Upper lobe of left lung (tissue), 6 donors: Measurements from ENCODE around the gene RBM19. TPM values are rescaled to one million over a fixed set of nuclear protein-coding genes. Genes with fewer than 3 reads are reported as not detected.

ENCODE experiments used
- ATAC-seq, 2 donors: fragments of 200-7000 bp; cut with Tn5 transposase; one replicate each; pipeline ENCODE4 v1.9.1; 2022; ENCODE audit warnings: mild to moderate bottlenecking in 2 of 2, moderate library complexity in 2 of 2; ENCODE audit not compliant: low FRiP score in 2 of 2
- DNase-seq, 2 donors: peaks; one replicate each; pipeline ENCODE4 v3.0.0-alpha.2; 2019 to 2020
- H3K27ac ChIP-seq, 4 donors: fragments of 200-600 bp; sonication (generic); one replicate each; pipeline ENCODE4 v1.5.1; 2016 to 2019
- H3K27me3 ChIP-seq, 4 donors: fragments of 200-600 bp; sonication (generic); one replicate each; pipeline ENCODE4 v1.5.1; 2017 to 2019
- H3K36me3 ChIP-seq, 4 donors: fragments of 200-600 bp; sonication (generic); one replicate each; pipeline ENCODE4 v1.5.1; 2016 to 2019
- H3K4me1 ChIP-seq, 4 donors: fragments of 200-600 bp; sonication (generic); one replicate each; pipeline ENCODE4 v1.5.1; 2018 to 2019
- H3K4me3 ChIP-seq, 4 donors: fragments of 200-600 bp; sonication (generic); one replicate each; pipeline ENCODE4 v1.5.1; 2017 to 2019; ENCODE audit warnings: mild to moderate bottlenecking in 2 of 4, moderate library complexity in 1 of 4
- H3K9me3 ChIP-seq, 4 donors: fragments of 200-600 bp; sonication (generic); one replicate each; pipeline ENCODE4 v1.5.1; 2018 to 2019
- CTCF ChIP-seq, 6 experiments: fragments of 450-650 bp in 4 of 6; fragments of 200-600 bp in 2 of 6; sonication (generic) in 2 of 6; IDR thresholded peaks; one replicate each; pipeline ENCODE4 v1.5.1; 2016 to 2019; ENCODE audit warnings: antibody characterized with exemption in 6 of 6
- EP300 ChIP-seq, 4 donors: sonication (generic); formaldehyde crosslinking; IDR thresholded peaks; one replicate each; pipeline ENCODE4 v1.5.1; 2017; ENCODE audit warnings: antibody characterized with exemption in 4 of 4, control low read depth in 2 of 4
- POLR2A ChIP-seq, 4 donors: fragments of 450-650 bp; IDR thresholded peaks; one replicate each; pipeline ENCODE4 v1.5.1; 2016 to 2017; ENCODE audit warnings: antibody characterized with exemption in 4 of 4, mild to moderate bottlenecking in 2 of 4
- POLR2AphosphoS5 ChIP-seq, 2 donors: sonication (generic); formaldehyde crosslinking; IDR thresholded peaks; one replicate each; pipeline ENCODE4 v1.5.1; 2017; ENCODE audit warnings: antibody characterized with exemption in 2 of 2
- WGBS, 2 donors: methylation state at CpG; one replicate each; pipeline ENCODE4 v1.1.5; 2017 to 2018; 5-methylcytosine and 5-hydroxymethylcytosine counted together
- total RNA-seq, 6 donors: library from RNA; depleted of rRNA in 4 of 6; stranded (reverse); fragments of >200 nt in 4 of 6; gene quantifications; one replicate each; pipeline versions ENCODE4 v1.1.0 to v1.2.1, GENCODE V29; 2016 to 2021
- donor health status: DM: no; HTN: no; CAD: no; lungs with moderate emphysema.
- donor health status: DM: no; HTN: yes; CAD: no; lungs with severe emphysema.

Gene RBM19
- total RNA-seq, 6 donors from 2014 or later, result 25.5 to 131 (median 39.9) TPM

GRCh38 chr12:113957627-113958026, 8.5 kb downstream of the RBM19 start:
- no peak for ATAC-seq
- no peaks in the 10 kb centered on the region for H3K27me3 ChIP-seq
- no peaks in the 10 kb centered on the region for H3K9me3 ChIP-seq
- H3K4me1 ChIP-seq, result no peaks in the 10 kb centered on the region
- peaks cover 35 to 98% (median 94%) of the 10 kb centered on the region in 4 donors for H3K36me3 ChIP-seq
- TF ChIP-seq POLR2A (IDR thresholded peaks at IDR 0.05) (no peak), EP300 (IDR thresholded peaks at IDR 0.05) (no peak), POLR2AphosphoS5 (IDR thresholded peaks at IDR 0.05) (no peak), CTCF (IDR thresholded peaks at IDR 0.05) (no peak)
- 85 to 88% methylated on average over 17 of the region's 17 CpGs for WGBS, 2 donors
- H3K4me3 ChIP-seq, result no peak overlapping the region
- DNase-seq, result no peak
- no peak overlapping the region for H3K27ac ChIP-seq

GRCh38 chr12:113955109-113955970, 10.8 kb downstream of the RBM19 start:
- Histone ChIP-seq H3K4me3 (no peak overlapping the region), H3K27me3 (no peaks in the 10 kb centered on the region), H3K4me1 (no peaks in the 10 kb centered on the region), H3K36me3 (peaks cover 32 to 99% (median 90%) of the 10 kb centered on the region in 4 donors), H3K9me3 (no peaks in the 10 kb centered on the region), H3K27ac (no peak overlapping the region)
- no peak for DNase-seq
- no peak for ATAC-seq
- TF ChIP-seq EP300 (IDR thresholded peaks at IDR 0.05) (no peak), CTCF (IDR thresholded peaks at IDR 0.05) (no peak), POLR2AphosphoS5 (IDR thresholded peaks at IDR 0.05) (no peak)
- 86% methylated on average over 14 to 15 of the region's 15 CpGs for WGBS, 2 donors

- Histone ChIP-seq H3K4me3 (no peak overlapping the region), H3K4me1 (no peaks in the 10 kb centered on the region), H3K27ac (no peak overlapping the region), H3K9me3 (no peaks in the 10 kb centered on the region), H3K36me3 (peaks cover 27 to 99% (median 87%) of the 10 kb centered on the region in 4 donors), H3K27me3 (no peaks in the 10 kb centered on the region)
- ATAC-seq (no peak), DNase-seq (no peak)
- WGBS, 2 donors, result 93 to 99% methylated on average over 4 of the region's 4 CpGs
- TF ChIP-seq CTCF (IDR thresholded peaks at IDR 0.05) (no peak), EP300 (IDR thresholded peaks at IDR 0.05) (no peak), POLR2AphosphoS5 (IDR thresholded peaks at IDR 0.05) (no peak), POLR2A (IDR thresholded peaks at IDR 0.05) (no peak)
These were observed 11.6 kb downstream of the RBM19 start for GRCh38 chr12:113954547-113954946.

GRCh38 chr12:113950873-113951272, 15.3 kb downstream of the RBM19 start:
- peaks cover 21 to 99% (median 86%) of the 10 kb centered on the region in 4 donors for H3K36me3 ChIP-seq
- DNase-seq, result no peak
- 89 to 91% methylated on average over 3 of the region's 3 CpGs for whole genome bisulfite sequencing, 2 donors
- H3K4me1 ChIP-seq, result no peaks in the 10 kb centered on the region
- no peaks in the 10 kb centered on the region for H3K9me3 ChIP-seq
- no peak overlapping the region for H3K4me3 ChIP-seq
- no peaks in the 10 kb centered on the region for H3K27me3 ChIP-seq
- ATAC-seq, result no peak
- H3K27ac ChIP-seq, result no peak overlapping the region
- TF ChIP-seq EP300 (IDR thresholded peaks at IDR 0.05) (no peak), POLR2A (IDR thresholded peaks at IDR 0.05) (no peak), POLR2AphosphoS5 (IDR thresholded peaks at IDR 0.05) (no peak), CTCF (IDR thresholded peaks at IDR 0.05) (no peak)
